Thyroid gland (tissue), 4 donors: ENCODE measurements around the gene ATF6.

Experiments
- POLR2A ChIP-seq, 2 donors: fragments of 450-650 bp; IDR thresholded peaks; one replicate each; pipeline ENCODE4 v1.6.1; 2017; ENCODE audit warnings: antibody characterized with exemption in 2 of 2, mild to moderate bottlenecking in 2 of 2, moderate library complexity in 1 of 2
- TF ChIP-seq, protein P1 (sequence below), 6 experiments: fragments of 200-600 bp in 3 of 6; fragments of 450-650 bp in 3 of 6; sonication (generic) in 3 of 6; IDR thresholded peaks; one replicate each; pipeline ENCODE4 v1.5.1; 2016 to 2019; ENCODE audit warnings: antibody characterized with exemption in 6 of 6, mild to moderate bottlenecking in 2 of 6, inconsistent platforms in 1 of 6, moderate library complexity in 1 of 6

DNA sequence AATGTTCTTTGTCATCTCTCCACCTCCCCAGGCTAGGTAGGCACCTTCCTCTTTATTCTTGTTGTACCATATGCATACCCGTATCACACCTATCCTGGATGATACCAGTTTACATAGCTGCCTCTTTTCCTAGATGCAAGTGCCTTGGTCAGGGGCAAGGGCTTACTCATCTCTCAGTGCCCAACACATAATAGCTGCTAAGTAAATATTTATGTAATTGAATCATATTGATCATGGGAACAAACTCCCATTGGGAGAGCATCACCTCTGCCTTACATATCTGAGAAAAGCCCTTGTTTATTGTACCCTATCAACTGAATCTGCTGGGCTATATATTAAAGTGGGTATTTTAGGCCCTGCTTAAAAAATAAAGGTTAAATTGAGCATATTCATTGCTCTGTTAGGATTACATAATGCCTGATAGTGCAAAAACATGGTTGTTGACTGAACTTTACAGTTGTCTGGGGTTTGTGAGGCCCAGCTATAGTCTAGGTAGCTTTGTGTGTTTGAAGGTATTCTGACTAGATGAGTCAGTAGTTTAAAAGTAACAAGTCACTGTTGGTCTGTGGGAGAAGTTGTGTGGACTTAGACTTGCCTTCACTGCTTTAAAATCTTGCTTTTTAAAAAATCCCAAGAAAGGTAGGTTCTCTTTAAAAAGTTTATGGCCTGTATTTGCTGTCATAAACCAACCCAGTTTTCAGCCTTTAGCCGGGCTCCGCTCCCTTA is 174.9 kb downstream of the ATF6 start:
- TF ChIP-seq POLR2A (IDR thresholded peaks at IDR 0.05): no peak
- TF ChIP-seq, protein P1, sequence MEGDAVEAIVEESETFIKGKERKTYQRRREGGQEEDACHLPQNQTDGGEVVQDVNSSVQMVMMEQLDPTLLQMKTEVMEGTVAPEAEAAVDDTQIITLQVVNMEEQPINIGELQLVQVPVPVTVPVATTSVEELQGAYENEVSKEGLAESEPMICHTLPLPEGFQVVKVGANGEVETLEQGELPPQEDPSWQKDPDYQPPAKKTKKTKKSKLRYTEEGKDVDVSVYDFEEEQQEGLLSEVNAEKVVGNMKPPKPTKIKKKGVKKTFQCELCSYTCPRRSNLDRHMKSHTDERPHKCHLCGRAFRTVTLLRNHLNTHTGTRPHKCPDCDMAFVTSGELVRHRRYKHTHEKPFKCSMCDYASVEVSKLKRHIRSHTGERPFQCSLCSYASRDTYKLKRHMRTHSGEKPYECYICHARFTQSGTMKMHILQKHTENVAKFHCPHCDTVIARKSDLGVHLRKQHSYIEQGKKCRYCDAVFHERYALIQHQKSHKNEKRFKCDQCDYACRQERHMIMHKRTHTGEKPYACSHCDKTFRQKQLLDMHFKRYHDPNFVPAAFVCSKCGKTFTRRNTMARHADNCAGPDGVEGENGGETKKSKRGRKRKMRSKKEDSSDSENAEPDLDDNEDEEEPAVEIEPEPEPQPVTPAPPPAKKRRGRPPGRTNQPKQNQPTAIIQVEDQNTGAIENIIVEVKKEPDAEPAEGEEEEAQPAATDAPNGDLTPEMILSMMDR (IDR thresholded peaks at IDR 0.05): no peak
